CD14-positive monocyte (primary cell): Measurements from ENCODE around the gene ALKBH4. TPM values are rescaled to one million over a fixed set of nuclear protein-coding genes. Genes with fewer than 3 reads are reported as not detected.

Experiments
- DNase-seq, 3 donors: peaks; one replicate each; pipeline ENCODE4 v3.0.0-alpha.2; 2011 to 2022
- H2AFZ ChIP-seq: 2 replicates; pipeline ENCODE4 v1.6.0; 2012; ENCODE audit warnings: mild to moderate bottlenecking, low read depth, low read length, inconsistent platforms; ENCODE audit not compliant: insufficient read depth, poor library complexity, severe bottlenecking
- H3K27ac ChIP-seq, 2 donors: 1 replicate in 1 of 2; 2 replicates in 1 of 2; pipeline ENCODE4 v1.5.1; 2012 to 2013; ENCODE audit warnings: low read length in 2 of 2, control low read depth in 1 of 2, inconsistent platforms in 1 of 2, low read depth in 1 of 2, mild to moderate bottlenecking in 1 of 2
- H3K27me3 ChIP-seq, 2 donors: one replicate each; pipeline versions ENCODE4 v1.6.0 to v1.6.1; 2011 to 2013; ENCODE audit warnings: low read length in 2 of 2; ENCODE audit not compliant: control insufficient read depth in 2 of 2, insufficient read depth in 2 of 2
- H3K36me3 ChIP-seq, 2 donors: replicated peaks in 1 of 2; 1 replicate in 1 of 2; 2 replicates in 1 of 2; pipeline versions ENCODE4 v1.5.1 to v1.6.1; 2012 to 2013; ENCODE audit warnings: low read length in 2 of 2, control low read depth in 1 of 2, inconsistent platforms in 1 of 2, mild to moderate bottlenecking in 1 of 2; ENCODE audit not compliant: insufficient read depth in 2 of 2, control insufficient read depth in 1 of 2
- H3K4me1 ChIP-seq, 2 donors: 1 replicate in 1 of 2; 2 replicates in 1 of 2; pipeline versions ENCODE4 v1.5.1 to v1.6.1; 2012 to 2013; ENCODE audit warnings: low read length in 2 of 2, control low read depth in 1 of 2, inconsistent platforms in 1 of 2, mild to moderate bottlenecking in 1 of 2, moderate library complexity in 1 of 2; ENCODE audit not compliant: insufficient read depth in 2 of 2, control insufficient read depth in 1 of 2
- H3K4me2 ChIP-seq: replicated peaks from 2 replicates; pipeline ENCODE3; 2012; ENCODE audit warnings: low read length, moderate library complexity, mild to moderate bottlenecking; ENCODE audit not compliant: poor library complexity, severe bottlenecking; ENCODE audit errors: extremely low read depth
- H3K4me3 ChIP-seq, 3 experiments: fragments of 200-600 bp in 1 of 3; sonication (generic) in 1 of 3; replicated peaks in 1 of 3; 1 replicate in 2 of 3; 2 replicates in 1 of 3; pipeline ENCODE4 v1.5.1; 2011 to 2013; ENCODE audit warnings: low read length in 3 of 3, mild to moderate bottlenecking in 3 of 3, control low read depth in 2 of 3, low read depth in 2 of 3, inconsistent platforms in 1 of 3, moderate library complexity in 1 of 3
- H3K79me2 ChIP-seq: 2 replicates; pipeline ENCODE4 v1.6.0; 2012; ENCODE audit warnings: mild to moderate bottlenecking, control low read depth, inconsistent platforms, low read length, moderate library complexity; ENCODE audit not compliant: insufficient read depth
- H3K9ac ChIP-seq: 2 replicates; pipeline ENCODE4 v1.6.0; 2017; ENCODE audit warnings: low read length, mild to moderate bottlenecking; ENCODE audit not compliant: insufficient read depth, poor library complexity, severe bottlenecking
- H3K9me3 ChIP-seq, 2 donors: replicated peaks in 1 of 2; 1 replicate in 1 of 2; 2 replicates in 1 of 2; pipeline versions ENCODE4 v1.5.1 to v1.6.1; 2012 to 2013; ENCODE audit warnings: low read length in 2 of 2, control low read depth in 1 of 2; ENCODE audit not compliant: control insufficient read depth in 1 of 2, insufficient read depth in 1 of 2
- H4K20me1 ChIP-seq: 2 replicates; pipeline ENCODE4 v1.6.0; 2012; ENCODE audit warnings: mild to moderate bottlenecking, low read length, control low read depth, moderate library complexity; ENCODE audit not compliant: insufficient read depth
- H3K27ac Mint-ChIP-seq, 7 donors: one replicate each; pipeline ENCODE4 v1.8.0; 2020; ENCODE audit warnings: mild to moderate bottlenecking in 7 of 7, mixed read lengths in 7 of 7, moderate library complexity in 6 of 7, inconsistent platforms in 2 of 7
- H3K27me3 Mint-ChIP-seq, 3 donors: one replicate each; pipeline ENCODE4 v1.8.0; 2021 to 2022; ENCODE audit warnings: low read depth in 3 of 3, mild to moderate bottlenecking in 3 of 3, mixed read lengths in 3 of 3, moderate library complexity in 3 of 3, inconsistent platforms in 1 of 3
- H3K36me3 Mint-ChIP-seq, 2 donors: one replicate each; pipeline ENCODE4 v1.8.0; 2020; ENCODE audit warnings: mixed read lengths in 2 of 2, inconsistent platforms in 1 of 2, mild to moderate bottlenecking in 1 of 2
- H3K4me1 Mint-ChIP-seq: one replicate; pipeline ENCODE4 v1.8.0; 2020; ENCODE audit warnings: mild to moderate bottlenecking, mixed read lengths
- H3K4me3 Mint-ChIP-seq, 2 donors: one replicate each; pipeline ENCODE4 v1.8.0; 2020; ENCODE audit warnings: mild to moderate bottlenecking in 2 of 2, mixed read lengths in 2 of 2, moderate library complexity in 1 of 2
- H3K9me3 Mint-ChIP-seq, 7 donors: one replicate each; pipeline ENCODE4 v1.8.0; 2020 to 2022; ENCODE audit warnings: mixed read lengths in 7 of 7, mild to moderate bottlenecking in 6 of 7, moderate library complexity in 6 of 7, inconsistent platforms in 2 of 7
- WGBS: methylation state at CpG from one replicate; pipeline ENCODE4 v1.1.5; 2013; ENCODE audit warnings: missing lambda C conversion rate; ENCODE audit not compliant: insufficient coverage; 5-methylcytosine and 5-hydroxymethylcytosine counted together
- intact Hi-C, 2 donors: fragments of 100-400 bp; cut with micrococcal nuclease; formaldehyde crosslinking; loops; one replicate each; pipeline versions ENCODE4 v1.15.0 to v1.15.1; 2023
- polyA plus RNA-seq, 3 donors: library from polyadenylated mRNA; depleted of rRNA in 1 of 3; unstranded in 2 of 3; stranded (reverse) in 1 of 3; fragments of 300-500 nt in 2 of 3; fragments of >200 nt in 1 of 3; fragmentation: Illumina TruSeq in 2 of 3; gene quantifications; 1 replicate in 2 of 3; 2 replicates in 1 of 3; pipeline ENCODE4 v1.2.3, GENCODE V29; 2012 to 2021
- TF ChIP-seq, protein P1 (sequence below): fragments of 200-600 bp; IDR thresholded peaks from one replicate; pipeline ENCODE4 v1.8.0; 2022; ENCODE audit warnings: antibody characterized with exemption, mild to moderate bottlenecking

The ALKBH4 gene
- polyA plus RNA-seq, 3 donors, result 2.9 to 11.8 (median 9.7) TPM

DNA sequence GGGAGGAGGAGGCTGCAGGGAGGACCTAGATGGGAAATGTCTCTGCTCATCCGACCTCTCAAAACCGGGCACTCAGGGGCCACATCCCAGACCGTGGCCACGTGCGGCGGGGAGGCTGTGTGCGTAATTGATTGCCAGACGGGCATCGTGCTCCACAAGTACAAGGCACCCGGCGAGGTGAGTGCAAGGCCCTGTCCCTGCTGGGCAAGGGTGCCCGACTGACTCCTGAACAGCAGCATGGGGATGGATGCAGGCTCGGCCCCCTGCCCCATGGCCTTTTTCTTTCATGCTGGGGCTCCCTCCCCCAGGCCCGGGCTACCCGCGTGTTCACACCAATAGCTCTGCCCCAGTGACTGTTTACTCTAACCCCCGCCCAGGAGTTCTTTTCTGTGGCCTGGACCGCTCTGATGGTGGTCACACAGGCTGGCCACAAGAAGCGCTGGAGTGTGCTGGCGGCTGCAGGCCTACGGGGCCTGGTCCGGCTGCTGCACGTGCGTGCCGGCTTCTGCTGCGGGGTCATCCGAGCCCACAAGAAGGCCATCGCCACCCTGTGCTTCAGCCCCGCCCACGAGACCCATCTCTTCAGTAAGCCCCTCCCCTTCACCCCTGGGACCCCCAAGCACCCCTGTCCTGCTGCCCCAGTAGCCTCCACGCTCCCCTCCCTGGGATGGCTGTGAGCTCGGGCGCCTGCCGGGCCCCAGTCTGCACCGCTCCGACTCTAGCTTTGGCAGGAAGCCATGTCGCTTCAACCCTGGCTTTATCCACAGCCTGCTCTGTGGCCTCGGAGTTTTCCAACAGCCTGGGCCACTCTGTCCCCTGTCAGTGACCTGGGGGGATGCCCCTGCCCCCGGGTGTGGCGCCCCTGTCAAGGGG, 4.1 kb upstream of the ALKBH4 start:
- H3K4me3 Mint-ChIP-seq, result no peak overlapping the region
- intact Hi-C loops, result loop anchor here in 1 of 2 donors (10.0 kb wide), 1 partner anchor 184 kb away; the partner anchor contains the start of gene SH2B2
- H2AFZ ChIP-seq, result no peak overlapping the region
- peaks cover 0 to 2% (median 2%) of the 10 kb centered on the region in 3 donors for H3K27me3 Mint-ChIP-seq
- WGBS, result 93% methylated on average over 40 of the region's 40 CpGs
- peaks cover 20% of the 10 kb centered on the region for H3K4me1 Mint-ChIP-seq
- TF ChIP-seq, protein P1, sequence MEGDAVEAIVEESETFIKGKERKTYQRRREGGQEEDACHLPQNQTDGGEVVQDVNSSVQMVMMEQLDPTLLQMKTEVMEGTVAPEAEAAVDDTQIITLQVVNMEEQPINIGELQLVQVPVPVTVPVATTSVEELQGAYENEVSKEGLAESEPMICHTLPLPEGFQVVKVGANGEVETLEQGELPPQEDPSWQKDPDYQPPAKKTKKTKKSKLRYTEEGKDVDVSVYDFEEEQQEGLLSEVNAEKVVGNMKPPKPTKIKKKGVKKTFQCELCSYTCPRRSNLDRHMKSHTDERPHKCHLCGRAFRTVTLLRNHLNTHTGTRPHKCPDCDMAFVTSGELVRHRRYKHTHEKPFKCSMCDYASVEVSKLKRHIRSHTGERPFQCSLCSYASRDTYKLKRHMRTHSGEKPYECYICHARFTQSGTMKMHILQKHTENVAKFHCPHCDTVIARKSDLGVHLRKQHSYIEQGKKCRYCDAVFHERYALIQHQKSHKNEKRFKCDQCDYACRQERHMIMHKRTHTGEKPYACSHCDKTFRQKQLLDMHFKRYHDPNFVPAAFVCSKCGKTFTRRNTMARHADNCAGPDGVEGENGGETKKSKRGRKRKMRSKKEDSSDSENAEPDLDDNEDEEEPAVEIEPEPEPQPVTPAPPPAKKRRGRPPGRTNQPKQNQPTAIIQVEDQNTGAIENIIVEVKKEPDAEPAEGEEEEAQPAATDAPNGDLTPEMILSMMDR, result no peak
- H3K9ac ChIP-seq, result no peak overlapping the region
- H3K4me1 ChIP-seq, result peaks cover 16 to 18% of the 10 kb centered on the region in 2 donors
- peaks cover 13 to 17% of the 10 kb centered on the region in 2 donors for H3K36me3 ChIP-seq
- no peaks in the 10 kb centered on the region for H3K9me3 ChIP-seq
- no peak overlapping the region for H3K4me3 ChIP-seq
- no peaks in the 10 kb centered on the region for H3K9me3 Mint-ChIP-seq
- no peak overlapping the region for H3K4me2 ChIP-seq
- peaks cover 10% of the 10 kb centered on the region for H3K79me2 ChIP-seq
- peaks cover 13 to 17% of the 10 kb centered on the region in 2 donors for H3K36me3 Mint-ChIP-seq
- DNase-seq, result no peak
- peaks cover 9% of the 10 kb centered on the region for H4K20me1 ChIP-seq
- no peaks in the 10 kb centered on the region for H3K27me3 ChIP-seq
- peak overlapping the region in 1 of 7 donors; percentile 66 for H3K27ac Mint-ChIP-seq
- no peak overlapping the region for H3K27ac ChIP-seq

GRCh38 chr7:102467581-102468477, 3.2 kb upstream of the ALKBH4 start:
- no peaks in the 10 kb centered on the region for H3K9me3 ChIP-seq
- no peak overlapping the region for H2AFZ ChIP-seq
- no peaks in the 10 kb centered on the region for H3K27me3 ChIP-seq
- no peak overlapping the region for H3K27ac ChIP-seq
- H3K9me3 Mint-ChIP-seq, result no peaks in the 10 kb centered on the region
- H3K4me1 ChIP-seq, result peaks cover 19 to 20% of the 10 kb centered on the region in 2 donors
- WGBS, result 95% methylated on average over 19 of the region's 24 CpGs
- no peaks in the 10 kb centered on the region for H4K20me1 ChIP-seq
- peaks cover 0 to 2% (median 2%) of the 10 kb centered on the region in 3 donors for H3K27me3 Mint-ChIP-seq
- DNase-seq, result no peak
- peaks cover 19% of the 10 kb centered on the region for H3K79me2 ChIP-seq
- no peak overlapping the region for H3K4me2 ChIP-seq
- no peak overlapping the region for H3K4me3 ChIP-seq
- H3K9ac ChIP-seq, result no peak overlapping the region
- H3K36me3 ChIP-seq, result peaks cover 6 to 8% of the 10 kb centered on the region in 2 donors
- peaks cover 7 to 8% of the 10 kb centered on the region in 2 donors for H3K36me3 Mint-ChIP-seq
- H3K4me1 Mint-ChIP-seq, result peaks cover 23% of the 10 kb centered on the region
- peak overlapping the region in 1 of 7 donors; percentile 28 for H3K27ac Mint-ChIP-seq
- H3K4me3 Mint-ChIP-seq, result no peak overlapping the region
- intact Hi-C loops, result loop anchor here in 1 of 2 donors (10.0 kb wide), 1 partner anchor 183 kb away; the partner anchor contains the start of gene SH2B2
- TF ChIP-seq, protein P1, result no peak
